Measurements from ENCODE around the gene CCSER1. TPM values are rescaled to one million over a fixed set of nuclear protein-coding genes. Genes with fewer than 3 reads are reported as not detected.

Gene CCSER1
- total RNA-seq, 2 donors from 2014 or later = 1.5 to 2.7 TPM

DNA sequence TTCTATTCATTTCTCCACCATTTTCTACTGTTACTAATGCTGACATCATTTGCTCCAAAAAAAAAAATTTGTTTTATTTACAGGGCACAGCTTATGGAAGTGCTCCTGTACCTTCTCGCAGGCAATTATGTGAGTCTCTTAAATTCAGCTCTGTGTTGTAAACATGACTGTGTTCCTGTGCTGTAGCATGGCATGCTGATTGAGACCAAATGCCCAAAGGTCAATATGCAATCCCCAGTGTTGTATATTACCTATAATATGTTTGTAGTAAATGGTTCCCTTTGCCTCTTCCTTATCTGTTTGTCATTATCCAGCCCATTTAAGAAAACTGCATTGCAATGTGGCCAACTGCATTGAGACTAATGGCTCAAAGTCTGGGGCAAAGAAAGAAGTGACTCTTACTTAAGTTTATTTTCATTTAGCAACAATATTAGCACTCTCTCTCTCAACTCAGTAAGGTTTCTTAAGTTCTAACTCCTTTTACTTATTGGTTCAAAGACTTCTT lies 1156.6 kb downstream of the CCSER1 start:
- H3K36me3 ChIP-seq = no peaks in the 10 kb centered on the region
- ATAC-seq (ENCODE audit: insufficient number of reproducible peaks, low FRiP score, low read depth) (no peak), DNase-seq (ENCODE audit: low spot score) (no peak)
- no peaks in the 10 kb centered on the region for H3K9me3 ChIP-seq
- no peak overlapping the region for H3K4me3 ChIP-seq
- TF ChIP-seq, protein P1, sequence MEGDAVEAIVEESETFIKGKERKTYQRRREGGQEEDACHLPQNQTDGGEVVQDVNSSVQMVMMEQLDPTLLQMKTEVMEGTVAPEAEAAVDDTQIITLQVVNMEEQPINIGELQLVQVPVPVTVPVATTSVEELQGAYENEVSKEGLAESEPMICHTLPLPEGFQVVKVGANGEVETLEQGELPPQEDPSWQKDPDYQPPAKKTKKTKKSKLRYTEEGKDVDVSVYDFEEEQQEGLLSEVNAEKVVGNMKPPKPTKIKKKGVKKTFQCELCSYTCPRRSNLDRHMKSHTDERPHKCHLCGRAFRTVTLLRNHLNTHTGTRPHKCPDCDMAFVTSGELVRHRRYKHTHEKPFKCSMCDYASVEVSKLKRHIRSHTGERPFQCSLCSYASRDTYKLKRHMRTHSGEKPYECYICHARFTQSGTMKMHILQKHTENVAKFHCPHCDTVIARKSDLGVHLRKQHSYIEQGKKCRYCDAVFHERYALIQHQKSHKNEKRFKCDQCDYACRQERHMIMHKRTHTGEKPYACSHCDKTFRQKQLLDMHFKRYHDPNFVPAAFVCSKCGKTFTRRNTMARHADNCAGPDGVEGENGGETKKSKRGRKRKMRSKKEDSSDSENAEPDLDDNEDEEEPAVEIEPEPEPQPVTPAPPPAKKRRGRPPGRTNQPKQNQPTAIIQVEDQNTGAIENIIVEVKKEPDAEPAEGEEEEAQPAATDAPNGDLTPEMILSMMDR (IDR thresholded peaks at IDR 0.05) = no peak
- no peaks in the 10 kb centered on the region for H3K27me3 ChIP-seq (replicated peaks; ENCODE audit: insufficient read depth)
- no peaks in the 10 kb centered on the region for H3K4me1 ChIP-seq (ENCODE audit: control insufficient read depth in 1 of 2, low read depth in 2 of 2)
- no peak overlapping the region for H3K27ac ChIP-seq

DNA sequence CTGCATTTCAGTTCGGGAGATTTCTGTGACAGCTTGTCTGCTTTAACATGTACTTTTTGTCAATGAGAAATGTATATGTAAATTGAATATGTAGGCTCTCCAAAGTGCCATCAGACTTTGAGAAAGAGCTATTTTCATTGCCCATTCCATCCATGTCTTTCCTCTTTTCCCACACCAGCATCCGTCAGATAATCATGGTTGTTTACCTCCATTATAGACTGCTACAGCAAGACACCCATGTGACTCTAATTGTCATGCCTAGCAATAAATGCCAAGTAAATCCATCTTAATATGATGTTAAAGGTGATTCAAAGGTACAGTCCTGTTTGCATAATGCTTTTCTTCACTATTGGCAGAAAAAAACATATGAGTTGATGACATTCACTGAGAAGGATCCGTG lies 1157.3 kb downstream of the CCSER1 start:
- TF ChIP-seq, protein P1 (IDR thresholded peaks at IDR 0.05) = no peak
- ATAC-seq (ENCODE audit: insufficient number of reproducible peaks, low FRiP score, low read depth) = no peak
- Histone ChIP-seq H3K27ac (no peak overlapping the region), H3K4me1 (ENCODE audit: control insufficient read depth in 1 of 2, low read depth in 2 of 2) (no peaks in the 10 kb centered on the region), H3K9me3 (no peaks in the 10 kb centered on the region), H3K27me3 (replicated peaks; ENCODE audit: insufficient read depth) (no peaks in the 10 kb centered on the region), H3K36me3 (no peaks in the 10 kb centered on the region), H3K4me3 (no peak overlapping the region)
- DNase-seq (ENCODE audit: low spot score) = no peak

DNA sequence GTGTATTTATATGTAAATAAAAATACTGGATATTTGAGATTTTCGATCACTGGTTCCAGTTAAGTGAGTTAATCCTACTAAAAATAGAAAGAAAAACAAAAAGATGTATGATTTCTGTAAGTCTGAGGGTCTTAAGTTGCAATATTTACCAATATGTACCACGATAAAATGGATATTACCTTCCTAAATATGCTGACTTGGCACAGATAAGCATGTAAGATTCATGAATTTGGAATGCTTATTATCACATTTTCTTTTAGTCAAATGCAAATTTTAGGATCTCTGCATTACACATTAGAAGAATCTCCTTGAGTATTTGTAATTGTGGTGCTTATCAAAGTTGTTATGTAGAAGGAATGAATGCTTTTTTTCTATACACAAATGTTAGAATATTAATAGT lies 1158.3 kb downstream of the CCSER1 start:
- no peak overlapping the region for H3K4me3 ChIP-seq
- no peaks in the 10 kb centered on the region for H3K27me3 ChIP-seq (replicated peaks; ENCODE audit: insufficient read depth)
- H3K27ac ChIP-seq = no peak overlapping the region
- H3K9me3 ChIP-seq = no peaks in the 10 kb centered on the region
- DNase-seq (ENCODE audit: low spot score) = no peak
- no peak for ATAC-seq (ENCODE audit: insufficient number of reproducible peaks, low FRiP score, low read depth)
- no peaks in the 10 kb centered on the region for H3K4me1 ChIP-seq (ENCODE audit: control insufficient read depth in 1 of 2, low read depth in 2 of 2)
- TF ChIP-seq, protein P1 (IDR thresholded peaks at IDR 0.05) = no peak
- no peaks in the 10 kb centered on the region for H3K36me3 ChIP-seq

DNA sequence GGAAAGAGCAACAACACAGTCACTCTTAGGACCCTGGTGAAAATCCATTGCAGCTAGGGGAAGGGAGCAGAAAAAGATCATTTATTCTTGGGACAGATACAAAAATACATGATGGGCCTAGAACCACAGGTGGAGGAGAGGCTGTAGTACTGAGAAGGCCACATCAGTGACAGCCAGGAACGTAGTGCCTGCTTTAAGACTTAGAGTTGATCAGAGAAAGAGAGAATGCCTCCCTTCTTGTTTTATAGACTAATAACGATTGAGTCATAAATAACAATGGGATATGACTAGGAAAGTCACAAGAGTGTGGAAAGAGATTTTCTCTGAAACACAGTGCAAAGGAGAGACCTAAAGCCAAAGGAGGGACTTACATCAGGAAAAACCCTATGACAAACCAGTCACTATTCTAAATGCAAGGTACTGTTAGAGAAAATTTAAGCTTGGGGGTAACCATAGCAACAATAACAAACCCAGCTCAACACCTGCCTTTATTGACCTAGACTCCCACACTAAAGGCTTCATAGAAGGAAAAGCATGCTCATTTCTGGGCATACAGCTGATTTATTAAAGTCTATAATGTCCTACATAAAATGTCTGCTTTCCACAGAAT lies 1161.6 kb downstream of the CCSER1 start:
- H3K4me3 ChIP-seq = no peak overlapping the region
- ATAC-seq (ENCODE audit: insufficient number of reproducible peaks, low FRiP score, low read depth) (no peak), DNase-seq (ENCODE audit: low spot score) (no peak)
- H3K4me1 ChIP-seq (ENCODE audit: control insufficient read depth in 1 of 2, low read depth in 2 of 2) = no peaks in the 10 kb centered on the region
- TF ChIP-seq, protein P1 (IDR thresholded peaks at IDR 0.05) = no peak
- no peak overlapping the region for H3K27ac ChIP-seq
- H3K36me3 ChIP-seq = no peaks in the 10 kb centered on the region
- no peaks in the 10 kb centered on the region for H3K9me3 ChIP-seq
- H3K27me3 ChIP-seq (replicated peaks; ENCODE audit: insufficient read depth) = no peaks in the 10 kb centered on the region

DNA sequence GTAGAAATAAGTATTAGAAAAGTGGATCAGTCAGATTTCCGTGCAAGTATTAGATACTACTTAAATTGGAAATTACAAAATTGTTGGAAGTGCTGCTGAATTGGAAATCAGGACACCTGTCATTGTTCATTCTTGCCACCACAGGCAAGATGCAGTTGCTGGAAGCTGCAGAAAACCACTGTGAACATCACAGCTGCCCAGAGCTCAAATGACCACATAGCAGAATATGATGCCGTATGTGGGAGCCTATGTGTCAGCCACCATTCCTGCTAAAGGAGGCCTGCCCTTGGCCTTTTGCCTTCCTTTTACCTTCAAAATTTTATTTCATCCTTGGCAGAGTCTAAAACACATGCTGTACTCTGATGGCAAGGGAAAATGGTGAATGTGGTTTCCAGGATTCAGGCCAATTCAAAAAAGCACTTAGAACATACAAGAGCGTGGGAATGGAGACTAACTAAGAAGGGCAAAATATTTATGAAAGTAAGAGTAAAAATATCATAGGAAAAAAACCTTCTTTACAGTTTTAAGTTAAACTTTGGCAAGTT lies 1171.0 kb downstream of the CCSER1 start:
- H3K27me3 ChIP-seq (replicated peaks; ENCODE audit: insufficient read depth) = no peaks in the 10 kb centered on the region
- H3K4me3 ChIP-seq = no peak overlapping the region
- no peaks in the 10 kb centered on the region for H3K4me1 ChIP-seq (ENCODE audit: control insufficient read depth in 1 of 2, low read depth in 2 of 2)
- DNase-seq (ENCODE audit: low spot score) (no peak), ATAC-seq (ENCODE audit: insufficient number of reproducible peaks, low FRiP score, low read depth) (no peak)
- no peaks in the 10 kb centered on the region for H3K36me3 ChIP-seq
- no peak overlapping the region for H3K27ac ChIP-seq
- H3K9me3 ChIP-seq = no peaks in the 10 kb centered on the region
- TF ChIP-seq, protein P1 (IDR thresholded peaks at IDR 0.05) = no peak

Data from thoracic aorta (tissue), 2 donors.